MCF 10A (cell line): ENCODE results near the gene ABCC1. TPM values are rescaled to one million over a fixed set of nuclear protein-coding genes. Genes with fewer than 3 reads are reported as not detected.
A peak's percentile ranks its signal among the peaks of the same experiment; 100 is the strongest.

Experiments used
- BruUV-seq: library from RNA; stranded (reverse); fragments of 400-500 nt; replicated peaks from 2 replicates; lab custom pipeline; 2021; lab: Mats Ljungman, UMichigan
- CTCF ChIA-PET: fragments of 300-600 bp; sonication (Branson Sonifier 250); formaldehyde crosslinking; extraction: SDS; loops from one replicate; lab custom pipeline; 2021; ENCODE audit warnings: antibody characterized with exemption, inconsistent platforms; lab: Yijun Ruan, JAX
- POLR2A ChIA-PET: fragments of 300-600, 350-650 bp; sonication (Branson Sonifier 250); formaldehyde crosslinking; extraction: SDS; loops from one replicate; lab custom pipeline; 2020; ENCODE audit warnings: antibody characterized with exemption, inconsistent platforms; lab: Yijun Ruan, JAX
- DNase-seq: peaks from one replicate; pipeline ENCODE4 v3.0.0-alpha.2; 2018; ENCODE audit not compliant: unreplicated experiment
- H3K27ac Mint-ChIP-seq: one replicate; pipeline ENCODE4 v1.8.0; 2022; ENCODE audit warnings: mild to moderate bottlenecking, low read depth, mixed read lengths; ENCODE audit not compliant: unreplicated experiment
- H3K27me3 Mint-ChIP-seq: one replicate; pipeline ENCODE4 v1.8.0; 2022; ENCODE audit warnings: mixed read lengths; ENCODE audit not compliant: insufficient read depth, unreplicated experiment
- H3K36me3 Mint-ChIP-seq: one replicate; pipeline ENCODE4 v1.8.0; 2022; ENCODE audit warnings: mild to moderate bottlenecking, moderate library complexity, mixed read lengths; ENCODE audit not compliant: insufficient read depth, unreplicated experiment
- H3K4me1 Mint-ChIP-seq: one replicate; pipeline ENCODE4 v1.8.0; 2022; ENCODE audit warnings: mixed read lengths; ENCODE audit not compliant: insufficient read depth, unreplicated experiment
- H3K4me3 Mint-ChIP-seq: one replicate; pipeline ENCODE4 v1.8.0; 2022; ENCODE audit warnings: mild to moderate bottlenecking, moderate library complexity, mixed read lengths; ENCODE audit not compliant: unreplicated experiment
- H3K9me3 Mint-ChIP-seq: one replicate; pipeline ENCODE4 v1.8.0; 2022; ENCODE audit warnings: mixed read lengths; ENCODE audit not compliant: unreplicated experiment
- CTCF ChIP-seq: fragments of 200-600 bp; IDR thresholded peaks from one replicate; pipeline ENCODE4 v1.8.0; 2022; ENCODE audit warnings: antibody characterized with exemption, mild to moderate bottlenecking; ENCODE audit not compliant: unreplicated experiment
- intact Hi-C: fragments of 100-400 bp; cut with micrococcal nuclease; formaldehyde crosslinking; loops from 2 replicates; pipeline ENCODE4 v1.14.1; 2022
- total RNA-seq: library from RNA; stranded (reverse); gene quantifications from 2 replicates; pipeline ENCODE4 v1.2.3, GENCODE V29; 2022

ABCC1 gene
- total RNA-seq, 1 experiment from 2014 or later: 72.5 TPM

- CTCF ChIA-PET: interaction anchor here (0.6 to 3.8 kb wide), 3 partner anchors 68 to 145 kb away, joined by 3 to 11 read pairs (median 5); no protein-coding TSS in a partner anchor
- peaks cover 31% of the 10 kb centered on the region for H3K4me1 Mint-ChIP-seq
- H3K36me3 Mint-ChIP-seq: peaks cover 34% of the 10 kb centered on the region
- peak overlapping the region; percentile 68 for H3K27ac Mint-ChIP-seq
- no peaks in the 10 kb centered on the region for H3K27me3 Mint-ChIP-seq
- intact Hi-C loops: no loop called here
- DNase-seq: peak; percentile 85
- TF ChIP-seq CTCF: no peak
- H3K4me3 Mint-ChIP-seq: no peak overlapping the region
- H3K9me3 Mint-ChIP-seq: no peaks in the 10 kb centered on the region
- POLR2A ChIA-PET: interaction anchor here (0.6 to 1.7 kb wide), 5 partner anchors 32 to 145 kb away, joined by 3 to 7 read pairs (median 4); partner anchors contain the start of gene CEP20
- BruUV-seq: no TSS peak
Measured at GRCh38 chr16:16019488-16019887, 70.1 kb downstream of the ABCC1 start.

- no peak overlapping the region for H3K4me3 Mint-ChIP-seq
- H3K36me3 Mint-ChIP-seq: peaks cover 34% of the 10 kb centered on the region
- no peak for TF ChIP-seq CTCF
- ChIA-PET POLR2A (no interaction called here), CTCF (interaction anchor here (0.7 to 3.8 kb wide), 2 partner anchors 146 to 204 kb away, joined by 3 to 11 read pairs; no protein-coding TSS in a partner anchor)
- intact Hi-C loops: no loop called here
- no peaks in the 10 kb centered on the region for H3K27me3 Mint-ChIP-seq
- no peak overlapping the region for H3K27ac Mint-ChIP-seq
- BruUV-seq: no TSS peak
- H3K9me3 Mint-ChIP-seq: no peaks in the 10 kb centered on the region
- no peak for DNase-seq
- H3K4me1 Mint-ChIP-seq: peaks cover 34% of the 10 kb centered on the region
Measured at GRCh38 chr16:16020291-16020690, 70.9 kb downstream of the ABCC1 start.

- intact Hi-C loops: no loop called here
- TF ChIP-seq CTCF: no peak
- Mint-ChIP-seq H3K9me3 (no peaks in the 10 kb centered on the region), H3K4me3 (no peak overlapping the region), H3K27me3 (no peaks in the 10 kb centered on the region), H3K36me3 (peaks cover 27% of the 10 kb centered on the region), H3K4me1 (peaks cover 42% of the 10 kb centered on the region), H3K27ac (peak overlapping the region; percentile 69)
- DNase-seq: no peak
- no TSS peak for BruUV-seq
- ChIA-PET CTCF (interaction anchor here (0.7 to 3.8 kb wide), 2 partner anchors 146 to 249 kb away, joined by 3 to 11 read pairs; no protein-coding TSS in a partner anchor), POLR2A (interaction anchor here (0.7 to 2.6 kb wide), 10 partner anchors 10 to 146 kb away, joined by 3 to 17 read pairs (median 8); partner anchors contain the start of gene CEP20)
Measured at GRCh38 chr16:16021020-16021419, 71.6 kb downstream of the ABCC1 start.

- POLR2A ChIA-PET: interaction anchor here (0.6 to 2.6 kb wide), 19 partner anchors 8 to 379 kb away, joined by 3 to 17 read pairs (median 6); partner anchors contain the start of genes CEP20 and MARF1
- intact Hi-C loops: no loop called here
- BruUV-seq: no TSS peak
Measured at GRCh38 chr16:16021646-16021987, 72.2 kb downstream of the ABCC1 start.

More at GRCh38 chr16:16021646-16021987, 72.2 kb downstream of the ABCC1 start:
- CTCF ChIA-PET: interaction anchor here (0.7 to 3.8 kb wide), 4 partner anchors 133 to 249 kb away, joined by 3 to 33 read pairs (median 7); partner anchors contain the start of gene CEP20
- Mint-ChIP-seq H3K9me3 (no peaks in the 10 kb centered on the region), H3K4me3 (no peak overlapping the region), H3K27ac (peak overlapping the region; percentile 69), H3K27me3 (no peaks in the 10 kb centered on the region), H3K36me3 (peaks cover 24% of the 10 kb centered on the region), H3K4me1 (peaks cover 44% of the 10 kb centered on the region)
- no peak for DNase-seq
- TF ChIP-seq CTCF: no peak
